ENCODE results near the gene CMIP. TPM values are rescaled to one million over a fixed set of nuclear protein-coding genes. Genes with fewer than 3 reads are reported as not detected.

Gene CMIP
- polyA plus RNA-seq, 3 donors: 0.85 to 61.9 (median 0.93) TPM

DNA sequence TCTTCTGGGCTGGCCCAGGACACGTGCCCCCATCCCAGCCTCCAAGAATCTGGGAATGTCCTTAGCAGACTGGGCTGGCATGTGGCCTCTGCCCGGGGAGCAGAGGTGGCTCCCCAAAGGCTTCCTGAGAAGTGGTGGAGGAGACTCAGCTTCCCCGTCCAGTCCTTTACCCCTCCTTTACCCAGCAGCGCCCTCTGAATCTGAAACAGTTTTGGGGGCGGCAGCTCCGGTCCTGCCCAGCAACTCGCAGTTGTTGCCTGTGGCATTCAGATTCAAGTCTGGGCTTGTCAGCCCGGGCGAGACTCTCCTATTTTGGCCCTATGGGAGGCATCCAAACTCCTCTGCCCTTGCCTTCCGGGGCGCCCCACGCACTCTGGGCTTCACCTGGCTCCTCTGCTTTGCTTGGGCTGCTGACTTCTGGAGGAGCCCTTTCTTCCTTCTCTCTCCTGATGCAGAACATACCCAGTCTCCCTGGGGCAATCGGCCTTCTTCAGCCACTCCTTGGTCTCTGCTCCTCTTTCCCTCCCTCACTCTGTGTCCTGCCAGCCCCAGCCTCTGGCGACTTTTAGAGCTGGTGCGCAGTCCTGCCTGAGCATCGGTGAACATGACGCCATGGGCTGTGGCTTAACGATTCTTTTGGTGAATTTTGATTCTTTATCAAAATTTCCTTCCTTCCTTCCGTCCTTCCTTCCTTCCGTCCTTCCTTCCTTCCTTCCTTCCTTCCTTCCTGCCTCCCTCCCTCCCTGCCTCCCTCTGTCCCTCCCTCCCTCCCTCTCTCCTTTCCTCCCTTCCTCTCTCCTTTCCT, 55.2 kb downstream of the CMIP start:
- H3K4me2 ChIP-seq (replicated peaks; ENCODE audit: extremely low read depth, low read length, poor library complexity, severe bottlenecking): peak overlapping the region; percentile 20
- Mint-ChIP-seq H3K4me1 (peaks cover 81% of the 10 kb centered on the region), H3K9me3 (peaks cover 0 to 5% (median 0%) of the 10 kb centered on the region in 7 donors), H3K27me3 (ENCODE audit: low read depth in 3 of 3) (no peaks in the 10 kb centered on the region), H3K36me3 (peaks cover 26 to 45% of the 10 kb centered on the region in 2 donors), H3K27ac (peak overlapping the region; percentile 50 to 93 (median 84)), H3K4me3 (no peak overlapping the region)
- intact Hi-C loops (cut with micrococcal nuclease): loop anchor here (5.0 kb wide), 2 partner anchors 32 to 37 kb away; no protein-coding TSS in a partner anchor
- H3K27me3 ChIP-seq (ENCODE audit: control insufficient read depth in 2 of 2, insufficient read depth in 2 of 2, low read length in 2 of 2): no peaks in the 10 kb centered on the region
- TF ChIP-seq, protein P1, sequence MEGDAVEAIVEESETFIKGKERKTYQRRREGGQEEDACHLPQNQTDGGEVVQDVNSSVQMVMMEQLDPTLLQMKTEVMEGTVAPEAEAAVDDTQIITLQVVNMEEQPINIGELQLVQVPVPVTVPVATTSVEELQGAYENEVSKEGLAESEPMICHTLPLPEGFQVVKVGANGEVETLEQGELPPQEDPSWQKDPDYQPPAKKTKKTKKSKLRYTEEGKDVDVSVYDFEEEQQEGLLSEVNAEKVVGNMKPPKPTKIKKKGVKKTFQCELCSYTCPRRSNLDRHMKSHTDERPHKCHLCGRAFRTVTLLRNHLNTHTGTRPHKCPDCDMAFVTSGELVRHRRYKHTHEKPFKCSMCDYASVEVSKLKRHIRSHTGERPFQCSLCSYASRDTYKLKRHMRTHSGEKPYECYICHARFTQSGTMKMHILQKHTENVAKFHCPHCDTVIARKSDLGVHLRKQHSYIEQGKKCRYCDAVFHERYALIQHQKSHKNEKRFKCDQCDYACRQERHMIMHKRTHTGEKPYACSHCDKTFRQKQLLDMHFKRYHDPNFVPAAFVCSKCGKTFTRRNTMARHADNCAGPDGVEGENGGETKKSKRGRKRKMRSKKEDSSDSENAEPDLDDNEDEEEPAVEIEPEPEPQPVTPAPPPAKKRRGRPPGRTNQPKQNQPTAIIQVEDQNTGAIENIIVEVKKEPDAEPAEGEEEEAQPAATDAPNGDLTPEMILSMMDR (IDR thresholded peaks at IDR 0.05): no peak
- H3K9me3 ChIP-seq (replicated peaks in 1 of 2; ENCODE audit: control insufficient read depth in 1 of 2, insufficient read depth in 1 of 2, low read length in 2 of 2): no peaks in the 10 kb centered on the region
- H4K20me1 ChIP-seq (ENCODE audit: insufficient read depth, low read length): peaks cover 100% of the 10 kb centered on the region
- peaks cover 99% of the 10 kb centered on the region for H3K79me2 ChIP-seq (ENCODE audit: insufficient read depth, low read length)
- no peak for DNase-seq
- peaks cover 0 to 6% of the 10 kb centered on the region in 2 donors for H3K36me3 ChIP-seq (replicated peaks in 1 of 2; ENCODE audit: control insufficient read depth in 1 of 2, insufficient read depth in 2 of 2, low read length in 2 of 2)
- 83% methylated on average over 15 of the region's 20 CpGs for WGBS (ENCODE audit: insufficient coverage)
- H3K27ac ChIP-seq (ENCODE audit: low read depth in 1 of 2, low read length in 2 of 2): peak overlapping the region; percentile 4 to 79
- H3K4me1 ChIP-seq (ENCODE audit: control insufficient read depth in 1 of 2, insufficient read depth in 2 of 2, low read length in 2 of 2): peaks cover 78 to 97% of the 10 kb centered on the region in 2 donors
- H3K9ac ChIP-seq (ENCODE audit: insufficient read depth, low read length, poor library complexity, severe bottlenecking): no peak overlapping the region
- H2AFZ ChIP-seq (ENCODE audit: insufficient read depth, low read depth, low read length, poor library complexity, severe bottlenecking): no peak overlapping the region
- H3K4me3 ChIP-seq (replicated peaks in 1 of 3; ENCODE audit: low read depth in 2 of 3, low read length in 3 of 3): no peak overlapping the region

DNA sequence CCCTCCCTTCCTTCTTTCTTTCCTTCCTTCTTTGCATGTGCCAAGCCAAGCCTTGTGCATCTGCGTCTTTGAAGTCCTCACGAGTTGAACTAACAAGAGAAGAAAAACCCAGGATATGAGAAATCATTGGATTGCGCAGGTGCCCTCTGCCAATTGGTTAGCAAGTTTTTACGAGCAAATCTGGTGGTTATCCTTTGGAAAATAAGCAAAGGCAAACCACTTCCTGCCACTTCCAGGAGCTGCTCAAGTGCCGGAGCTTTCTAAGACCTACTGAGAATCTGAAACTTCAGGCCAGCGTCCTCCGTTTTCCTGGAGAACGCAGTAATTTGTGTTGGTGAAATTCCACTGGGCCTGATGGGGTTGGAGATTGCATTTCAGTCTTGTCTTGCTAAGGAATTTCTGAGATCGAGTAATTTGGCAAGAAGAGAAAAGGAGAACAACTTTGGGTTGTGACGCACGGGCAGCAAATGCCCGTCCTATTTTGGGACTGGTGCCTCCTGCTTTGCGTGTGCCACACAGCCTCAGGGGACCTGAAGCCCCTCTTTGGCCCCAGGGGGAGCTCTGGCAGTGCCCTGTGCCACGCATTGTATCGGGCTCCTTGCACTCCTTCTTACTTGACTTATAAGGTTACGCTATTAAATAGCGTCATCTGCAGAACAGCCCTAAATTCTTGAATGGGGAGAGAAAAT, 56.4 kb downstream of the CMIP start:
- peak overlapping the region; percentile 68 to 79 for H3K27ac ChIP-seq (ENCODE audit: low read depth in 1 of 2, low read length in 2 of 2)
- H3K9me3 ChIP-seq (replicated peaks in 1 of 2; ENCODE audit: control insufficient read depth in 1 of 2, insufficient read depth in 1 of 2, low read length in 2 of 2): no peaks in the 10 kb centered on the region
- Mint-ChIP-seq H3K27me3 (ENCODE audit: low read depth in 3 of 3) (no peaks in the 10 kb centered on the region), H3K9me3 (peaks cover 0 to 5% (median 0%) of the 10 kb centered on the region in 7 donors), H3K4me3 (peak overlapping the region; percentile 44 to 63), H3K27ac (peak overlapping the region; percentile 84 to 99 (median 95)), H3K36me3 (peaks cover 26 to 42% of the 10 kb centered on the region in 2 donors), H3K4me1 (peaks cover 80% of the 10 kb centered on the region)
- TF ChIP-seq, protein P1 (IDR thresholded peaks at IDR 0.05): no peak
- no peak overlapping the region for H2AFZ ChIP-seq (ENCODE audit: insufficient read depth, low read depth, low read length, poor library complexity, severe bottlenecking)
- intact Hi-C loops (cut with micrococcal nuclease): loop anchor here in 1 of 2 donors (5.0 kb wide), 1 partner anchor 34 kb away; no protein-coding TSS in a partner anchor
- H3K4me2 ChIP-seq (replicated peaks; ENCODE audit: extremely low read depth, low read length, poor library complexity, severe bottlenecking): peak overlapping the region; percentile 20
- 23% methylated on average over 14 of the region's 17 CpGs for WGBS (ENCODE audit: insufficient coverage)
- peaks cover 0 to 6% of the 10 kb centered on the region in 2 donors for H3K36me3 ChIP-seq (replicated peaks in 1 of 2; ENCODE audit: control insufficient read depth in 1 of 2, insufficient read depth in 2 of 2, low read length in 2 of 2)
- H3K79me2 ChIP-seq (ENCODE audit: insufficient read depth, low read length): peaks cover 99% of the 10 kb centered on the region
- peaks cover 78 to 97% of the 10 kb centered on the region in 2 donors for H3K4me1 ChIP-seq (ENCODE audit: control insufficient read depth in 1 of 2, insufficient read depth in 2 of 2, low read length in 2 of 2)
- no peaks in the 10 kb centered on the region for H3K27me3 ChIP-seq (ENCODE audit: control insufficient read depth in 2 of 2, insufficient read depth in 2 of 2, low read length in 2 of 2)
- DNase-seq: peak; percentile 64 to 76 (median 70)
- peak overlapping the region in 1 of 3 experiments; percentile 5 for H3K4me3 ChIP-seq (replicated peaks in 1 of 3; ENCODE audit: low read depth in 2 of 3, low read length in 3 of 3)
- peak overlapping the region; percentile 12 for H3K9ac ChIP-seq (ENCODE audit: insufficient read depth, low read length, poor library complexity, severe bottlenecking)
- peaks cover 100% of the 10 kb centered on the region for H4K20me1 ChIP-seq (ENCODE audit: insufficient read depth, low read length)

Measured in CD14-positive monocyte (primary cell).